Right lobe of liver (tissue), 6 donors: ENCODE results near the gene FUT1. TPM values are rescaled to one million over a fixed set of nuclear protein-coding genes. Genes with fewer than 3 reads are reported as not detected.

Experiments
- ATAC-seq, 4 donors: fragments of 200-7000 bp; cut with Tn5 transposase; one replicate each; pipeline ENCODE4 v1.9.1; 2020; ENCODE audit warnings: mild to moderate bottlenecking in 4 of 4, moderate library complexity in 4 of 4
- DNase-seq, 3 donors: peaks; one replicate each; pipeline ENCODE4 v3.0.0-alpha.2; 2020
- H3K27ac ChIP-seq, 3 donors: fragments of 200-600 bp; one replicate each; pipeline ENCODE4 v1.8.0; 2022
- H3K27me3 ChIP-seq, 2 donors: fragments of 200-600 bp; one replicate each; pipeline ENCODE4 v1.8.0; 2022
- H3K36me3 ChIP-seq, 4 donors: fragments of 200-600 bp; sonication (generic) in 1 of 4; one replicate each; pipeline versions ENCODE4 v1.5.1 to v1.8.0; 2017 to 2022; ENCODE audit warnings: control low read depth in 1 of 4
- H3K4me1 ChIP-seq, 4 donors: fragments of 200-600 bp; sonication (generic) in 1 of 4; one replicate each; pipeline versions ENCODE4 v1.5.1 to v1.8.0; 2017 to 2022; ENCODE audit warnings: control low read depth in 1 of 4
- H3K4me3 ChIP-seq, 3 donors: fragments of 200-600 bp; one replicate each; pipeline ENCODE4 v1.8.0; 2022
- H3K9me3 ChIP-seq, 4 donors: fragments of 200-600 bp; sonication (generic) in 1 of 4; one replicate each; pipeline versions ENCODE4 v1.5.1 to v1.8.0; 2017 to 2022; ENCODE audit warnings: control low read depth in 1 of 4
- CTCF ChIP-seq, 4 donors: fragments of 200-600 bp in 3 of 4; fragments of 450-650 bp in 1 of 4; IDR thresholded peaks; one replicate each; pipeline versions ENCODE4 v1.5.1 to v1.8.0; 2016 to 2022; ENCODE audit warnings: antibody characterized with exemption in 4 of 4, mild to moderate bottlenecking in 2 of 4
- POLR2A ChIP-seq: fragments of 450-650 bp; IDR thresholded peaks from one replicate; pipeline ENCODE4 v1.6.1; 2017; ENCODE audit warnings: antibody characterized with exemption, mild to moderate bottlenecking
- WGBS: methylation state at CpG from one replicate; pipeline ENCODE4 v1.1.6; 2018; ENCODE audit warnings: low coverage, low lambda C conversion rate; ENCODE audit not compliant: insufficient coverage; ENCODE audit errors: missing lambda C conversion rate; 5-methylcytosine and 5-hydroxymethylcytosine counted together
- intact Hi-C, 2 donors: fragments of 100-400 bp; cut with DNase I; formaldehyde crosslinking; loops; one replicate each; pipeline versions ENCODE4 v1.11.2 to v1.14.1; 2022
- total RNA-seq, 6 experiments: library from RNA; depleted of rRNA in 2 of 6; stranded (reverse); fragments of >200 nt in 2 of 6; fragmentation: NEBNext Ultra II Directional in 3 of 6; extraction: Animal tissue kit (Norgen Biotek cat#: 25700) in 3 of 6; gene quantifications; one replicate each; pipeline versions ENCODE4 v1.1.0 to v1.2.4, GENCODE V29; 2016 to 2023
- donor health status: DM: no; HTN: yes; CAD: no.
- donor health status: DM: no; HTN: no; CAD: no.
- donor health status: DM: no; HTN: no; CAD: no.
- donor health status: DM: no; HTN: yes; CAD: no.
- donor health status: DM: no; HTN: yes; CAD: no.

Gene FUT1
- total RNA-seq, 6 experiments from 2014 or later, result 0.22 to 1.9 (median 0.93) TPM

- peak; percentile 7 to 56 (median 26) for ATAC-seq
- H3K9me3 ChIP-seq, result no peaks in the 10 kb centered on the region
- intact Hi-C loops, result no loop called here
- peak overlapping the region in 2 of 3 donors; percentile 9 to 33 for H3K4me3 ChIP-seq
- no peaks in the 10 kb centered on the region for H3K4me1 ChIP-seq
- no peaks in the 10 kb centered on the region for H3K27me3 ChIP-seq
- no peaks in the 10 kb centered on the region for H3K36me3 ChIP-seq
- no peak overlapping the region for H3K27ac ChIP-seq
- no peak for TF ChIP-seq POLR2A
- peak in 2 of 4 donors; percentile 6 to 26 for TF ChIP-seq CTCF (IDR thresholded peaks at IDR 0.05)
- WGBS, result no CpG with 5 or more reads among the region's 77 CpGs
- no peak for DNase-seq
Measured at GRCh38 chr19:48728911-48729664, 23.4 kb downstream of the FUT1 start.

GRCh38 chr19:48726556-48726955 lies 25.9 kb downstream of the FUT1 start:
- TF ChIP-seq CTCF (IDR thresholded peaks at IDR 0.05) (no peak), POLR2A (no peak)
- 33% methylated on average over 1 of the region's 2 CpGs for WGBS
- no peak for DNase-seq
- H3K36me3 ChIP-seq, result no peaks in the 10 kb centered on the region
- peak overlapping the region in 2 of 3 donors; percentile 55 to 64 for H3K27ac ChIP-seq
- H3K9me3 ChIP-seq, result no peaks in the 10 kb centered on the region
- ATAC-seq, result peak in 1 of 4 donors; percentile 8
- intact Hi-C loops, result no loop called here
- no peaks in the 10 kb centered on the region for H3K4me1 ChIP-seq
- no peaks in the 10 kb centered on the region for H3K27me3 ChIP-seq
- H3K4me3 ChIP-seq, result no peak overlapping the region

- H3K9me3 ChIP-seq, result no peaks in the 10 kb centered on the region
- H3K4me1 ChIP-seq, result no peaks in the 10 kb centered on the region
- WGBS, result 39% methylated on average over 9 of the region's 11 CpGs
- DNase-seq, result no peak
- peak; percentile 17 to 36 (median 28) for ATAC-seq
- H3K27ac ChIP-seq, result peak overlapping the region; percentile 50 to 64 (median 55)
- TF ChIP-seq CTCF (IDR thresholded peaks at IDR 0.05) (no peak), POLR2A (no peak)
- no peaks in the 10 kb centered on the region for H3K27me3 ChIP-seq
- H3K4me3 ChIP-seq, result no peak overlapping the region
- intact Hi-C loops, result no loop called here
- H3K36me3 ChIP-seq, result no peaks in the 10 kb centered on the region
Measured at GRCh38 chr19:48724796-48725753, 27.4 kb downstream of the FUT1 start.

GRCh38 chr19:48722196-48722708 lies 30.2 kb downstream of the FUT1 start:
- Histone ChIP-seq H3K4me3 (no peak overlapping the region), H3K4me1 (no peaks in the 10 kb centered on the region), H3K27me3 (no peaks in the 10 kb centered on the region), H3K36me3 (no peaks in the 10 kb centered on the region), H3K27ac (no peak overlapping the region), H3K9me3 (no peaks in the 10 kb centered on the region)
- DNase-seq (no peak), ATAC-seq (no peak)
- TF ChIP-seq POLR2A (no peak), CTCF (IDR thresholded peaks at IDR 0.05) (no peak)
- 73% methylated on average over 7 of the region's 11 CpGs for WGBS
- intact Hi-C loops, result no loop called here
